Measurements from ENCODE around the gene TMEM184B.

- no peak for TF ChIP-seq CTCF (optimal IDR thresholded peaks at IDR 0.05 in 1 of 3, IDR thresholded peaks at IDR 0.05 in 1 of 3, conservative IDR thresholded peaks at IDR 0.05 in 1 of 3; ENCODE audit: extremely low read depth in 1 of 3, insufficient read depth in 2 of 3, low read length in 3 of 3)
- no peak for TF ChIP-seq EZH2 (IDR thresholded peaks at IDR 0.05; ENCODE audit: low read length)
Measured at GRCh38 chr22:38271101-38271500, 1.7 kb downstream of the TMEM184B start.

Data from keratinocyte (primary cell).